Heart left ventricle (tissue), 16 donors: ENCODE results near the gene NCKAP5L. TPM values are rescaled to one million over a fixed set of nuclear protein-coding genes. Genes with fewer than 3 reads are reported as not detected.
A peak's percentile ranks its signal among the peaks of the same experiment; 100 is the strongest.

ENCODE experiments used
- ATAC-seq, 4 donors: fragments of 200-7000 bp; cut with Tn5 transposase; one replicate each; pipeline ENCODE4 v1.9.1; 2020 to 2022; ENCODE audit warnings: moderate library complexity in 4 of 4, mild to moderate bottlenecking in 3 of 4, moderate number of reproducible peaks in 1 of 4
- DNase-seq, 5 donors: peaks; one replicate each; pipeline ENCODE4 v3.0.0-alpha.2; 2020
- H3K27ac ChIP-seq, 12 donors: fragments of 200-600 bp; sonication (generic) in 4 of 12; one replicate each; pipeline versions ENCODE4 v1.5.0 to v1.8.0; 2016 to 2022; ENCODE audit warnings: mild to moderate bottlenecking in 2 of 12
- H3K27me3 ChIP-seq, 9 donors: fragments of 200-600 bp; sonication (generic) in 2 of 9; one replicate each; pipeline versions ENCODE4 v1.5.1 to v1.8.0; 2016 to 2022; ENCODE audit warnings: mild to moderate bottlenecking in 3 of 9
- H3K36me3 ChIP-seq, 9 donors: fragments of 200-600 bp; sonication (generic) in 2 of 9; one replicate each; pipeline versions ENCODE4 v1.5.0 to v1.8.0; 2018 to 2022; ENCODE audit warnings: mild to moderate bottlenecking in 2 of 9
- H3K4me1 ChIP-seq, 12 donors: fragments of 200-600 bp; sonication (generic) in 4 of 12; one replicate each; pipeline versions ENCODE4 v1.5.0 to v1.8.0; 2016 to 2022; ENCODE audit warnings: mild to moderate bottlenecking in 3 of 12
- H3K4me3 ChIP-seq, 12 donors: fragments of 200-600 bp; sonication (generic) in 4 of 12; one replicate each; pipeline versions ENCODE4 v1.5.0 to v1.8.0; 2017 to 2022; ENCODE audit warnings: mild to moderate bottlenecking in 9 of 12, moderate library complexity in 4 of 12
- H3K9me3 ChIP-seq, 12 donors: fragments of 200-600 bp; sonication (generic) in 4 of 12; one replicate each; pipeline versions ENCODE4 v1.5.0 to v1.8.0; 2016 to 2022; ENCODE audit warnings: mild to moderate bottlenecking in 1 of 12
- CTCF ChIP-seq, 12 donors: fragments of 200-600 bp; sonication (generic) in 4 of 12; IDR thresholded peaks; one replicate each; pipeline versions ENCODE4 v1.5.0 to v1.8.0; 2018 to 2022; ENCODE audit warnings: antibody characterized with exemption in 12 of 12, mild to moderate bottlenecking in 5 of 12
- POLR2A ChIP-seq, 2 donors: fragments of 450-650 bp; IDR thresholded peaks; one replicate each; pipeline ENCODE4 v1.6.1; 2017; ENCODE audit warnings: antibody characterized with exemption in 2 of 2, mild to moderate bottlenecking in 2 of 2, moderate library complexity in 2 of 2
- WGBS, 4 donors: extraction: QIAGEN DNeasy Blood & Tissue Kit in 2 of 4; methylation state at CpG; one replicate each; pipeline versions ENCODE4 v1.1.5 to v1.1.7; 2013 to 2018; 5-methylcytosine and 5-hydroxymethylcytosine counted together
- intact Hi-C, 10 donors: fragments of 100-400 bp; cut with DNase I; formaldehyde crosslinking; loops; one replicate each; pipeline versions ENCODE4 v1.11.1 to v1.14.2; 2022
- polyA plus RNA-seq, 2 donors: library from polyadenylated mRNA; stranded (reverse); fragments of 200-250 nt; gene quantifications; one replicate each; pipeline ENCODE4 v1.2.3, GENCODE V29; 2013
- total RNA-seq, 9 donors: library from RNA; depleted of rRNA in 2 of 9; stranded (reverse); fragments of >200 nt in 2 of 9; fragmentation: NEBNext Ultra II Directional in 3 of 9; extraction: Animal tissue kit (Norgen Biotek cat#: 25700) in 3 of 9; gene quantifications; one replicate each; pipeline versions ENCODE4 v1.1.0 to v1.2.4, GENCODE V29; 2016 to 2023
- donor health status: ischemic (EF 13 %, LVEDD 7.1; RV severe dilation, severe dysfunction).
- donor health status: healthy with polysubstance abuse.
- donor health status: DM: no; HTN: yes; CAD: no.
- donor health status: DM: no; HTN: no; CAD: no.
- donor health status: ischemic (EF 25% LVEDD 6.9; RV normal size, moderate dysfunction).
- donor health status: ischemic (EF 25% LVEDD 5.7; RV mildly dilated, moderate dysfunction).
- donor health status: healthy.
- donor health status: DM: yes; HTN: yes; CAD: no.
- donor health status: ischemic (EF 35%, LVEDD 5.7; RV mildly dilated, moderate dysfunction).
- donor health status: nonischemic (EF 11% LVEDD 7.7; RV severe dilation, severe dysfunction).
- donor health status: DM: yes; HTN: yes; CAD: no.
- donor health status: PGD.
- donor health status: ischemic (EF 29% LVEDD 5.4; RV normal size, mild dysfunction).
- donor health status: nonischemic (EF 23%, LVEDD 6.1; RV moderate dilation, normal function).

Gene NCKAP5L
- total and polyA plus RNA-seq, 11 donors = 14.1 to 35.0 (median 25.0) TPM

DNA sequence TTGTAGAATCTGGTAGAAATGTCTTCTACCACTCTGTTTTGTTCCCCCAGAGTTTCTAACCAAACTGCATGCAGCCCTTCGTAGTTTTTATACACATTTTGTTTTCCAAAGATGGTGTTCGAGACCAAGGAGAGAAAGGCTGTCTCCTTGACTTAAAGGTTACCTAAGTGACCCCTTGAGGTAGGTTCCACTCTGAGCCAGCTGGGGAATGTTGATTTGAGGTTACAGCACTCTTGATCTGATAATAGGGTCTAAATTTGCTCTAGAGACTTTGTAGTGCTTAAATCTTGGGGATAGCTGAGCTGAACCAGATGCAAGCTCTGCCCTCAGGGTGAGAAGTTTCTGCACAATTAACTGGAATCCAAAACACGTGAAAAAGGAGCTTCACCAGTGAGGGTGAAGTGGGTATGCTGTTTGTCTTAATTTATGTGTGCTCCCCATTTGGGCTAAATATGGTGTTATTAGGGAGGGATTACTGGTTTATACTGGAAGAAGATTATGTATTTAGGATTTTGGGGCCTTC is 83.8 kb downstream of the NCKAP5L start:
- intact Hi-C loops = loop anchor here in 1 of 10 donors (5.0 kb wide), 1 partner anchor 33 kb away; no protein-coding TSS in a partner anchor
- no peak for DNase-seq
- Histone ChIP-seq H3K4me3 (peak overlapping the region in 1 of 12 donors; percentile 0), H3K27me3 (no peaks in the 10 kb centered on the region), H3K4me1 (peaks cover 22 to 79% (median 66%) of the 10 kb centered on the region in 12 donors), H3K9me3 (no peaks in the 10 kb centered on the region), H3K36me3 (peaks cover 0 to 25% (median 0%) of the 10 kb centered on the region in 9 donors), H3K27ac (peak overlapping the region in 4 of 12 donors; percentile 0 to 28 (median 4))
- WGBS, 4 donors = 25 to 43% (median 40%) methylated on average over 3 of the region's 3 CpGs
- TF ChIP-seq CTCF (IDR thresholded peaks at IDR 0.05) (no peak), POLR2A (IDR thresholded peaks at IDR 0.05) (no peak)
- no peak for ATAC-seq

- ATAC-seq = peak; percentile 76 to 89 (median 86)
- H3K36me3 ChIP-seq = peaks cover 0 to 20% (median 0%) of the 10 kb centered on the region in 9 donors
- peak overlapping the region; percentile 50 to 90 (median 78) for H3K4me3 ChIP-seq
- H3K4me1 ChIP-seq = peaks cover 20 to 56% (median 45%) of the 10 kb centered on the region in 12 donors
- no peak for TF ChIP-seq POLR2A (IDR thresholded peaks at IDR 0.05)
- TF ChIP-seq CTCF (IDR thresholded peaks at IDR 0.05) = no peak
- DNase-seq = peak; percentile 89 to 95 (median 92)
- 0 to 1% (median 0%) methylated on average over 16 to 35 of the region's 35 CpGs for WGBS, 4 donors
- peak overlapping the region; percentile 92 to 99 (median 97) for H3K27ac ChIP-seq
- H3K27me3 ChIP-seq = no peaks in the 10 kb centered on the region
- H3K9me3 ChIP-seq = no peaks in the 10 kb centered on the region
- intact Hi-C loops = loop anchor here in 1 of 10 donors (2.0 to 5.0 kb wide), 2 partner anchors 21 to 35 kb away; no protein-coding TSS in a partner anchor
Observed at GRCh38 chr12:49741882-49742620, 86.2 kb downstream of the NCKAP5L start.

Other genes starting within 250 kb of the NCKAP5L start
- under 1 TPM; 0.23 to 0.78 (median 0.48) TPM for gene FAM186B, start 222.8 kb downstream of the NCKAP5L start, total RNA-seq
- under 1 TPM; 0.17 to 0.30 TPM for gene FAM186B, start 222.8 kb downstream of the NCKAP5L start, polyA plus RNA-seq
- 10 to 100 TPM; 12.7 to 25.5 (median 20.9) TPM for gene PRPF40B, start 204.9 kb downstream of the NCKAP5L start, total RNA-seq
- 10 to 100 TPM; 12.0 to 21.1 TPM for gene PRPF40B, start 204.9 kb downstream of the NCKAP5L start, polyA plus RNA-seq
- 10 to 100 TPM in 7 of 9 donors, 1 to 10 TPM in 2; 8.7 to 33.9 (median 14.3) TPM for gene FMNL3, start 121.0 kb downstream of the NCKAP5L start, total RNA-seq
- 1 to 10 TPM; 5.9 to 7.8 TPM for gene FMNL3, start 121.0 kb downstream of the NCKAP5L start, polyA plus RNA-seq
- gene TMBIM6, start 86.9 kb downstream of the NCKAP5L start, total RNA-seq = 100 to 1,000 TPM; 203 to 376 (median 252) TPM
- gene TMBIM6, start 86.9 kb downstream of the NCKAP5L start, polyA plus RNA-seq = 100 to 1,000 TPM; 105 to 285 TPM
- 1 to 10 TPM; 1.7 to 3.9 (median 2.4) TPM for gene BCDIN3D, start 14.7 kb upstream of the NCKAP5L start, total RNA-seq
- 1 to 10 TPM; 1.6 to 2.2 TPM for gene BCDIN3D, start 14.7 kb upstream of the NCKAP5L start, polyA plus RNA-seq
- gene FAIM2, start 75.5 kb upstream of the NCKAP5L start, total RNA-seq = 10 to 100 TPM in 2 of 9 donors, 1 to 10 TPM in 6, under 1 TPM in 1; 0.33 to 15.0 (median 3.2) TPM
- gene FAIM2, start 75.5 kb upstream of the NCKAP5L start, polyA plus RNA-seq = 1 to 10 TPM; 5.0 to 6.0 TPM
- gene AQP2, start 122.3 kb upstream of the NCKAP5L start, total RNA-seq = not detected
- not detected for gene AQP2, start 122.3 kb upstream of the NCKAP5L start, polyA plus RNA-seq
- gene AQP5, start 133.5 kb upstream of the NCKAP5L start, total RNA-seq = under 1 TPM in 5 of 9 donors, not detected in 4; 0.20 to 0.63 (median 0.44) TPM
- under 1 TPM; 0.61 to 0.78 TPM for gene AQP5, start 133.5 kb upstream of the NCKAP5L start, polyA plus RNA-seq
- not detected for gene AQP6, start 144.5 kb upstream of the NCKAP5L start, total RNA-seq
- gene AQP6, start 144.5 kb upstream of the NCKAP5L start, polyA plus RNA-seq = under 1 TPM; 0.04 TPM
- gene RACGAP1, start 197.1 kb upstream of the NCKAP5L start, total RNA-seq = 10 to 100 TPM in 1 of 9 donors, 1 to 10 TPM in 8; 1.9 to 17.8 (median 5.2) TPM
- 1 to 10 TPM in 1 of 2 donors, under 1 TPM in 1; 0.91 to 5.8 TPM for gene RACGAP1, start 197.1 kb upstream of the NCKAP5L start, polyA plus RNA-seq
- gene ASIC1, start 229.2 kb upstream of the NCKAP5L start, total RNA-seq = 1 to 10 TPM in 4 of 9 donors, under 1 TPM in 5; 0.31 to 1.8 (median 0.87) TPM
- under 1 TPM; 0.38 to 0.71 TPM for gene ASIC1, start 229.2 kb upstream of the NCKAP5L start, polyA plus RNA-seq